Activated CD4-positive, alpha-beta T cell treated with anti-CD3 and anti-CD28 coated beads for 4 hours (primary cell): Measurements from ENCODE around the gene LRRC4.

ENCODE experiments used
- DNase-seq, 2 donors: peaks; one replicate each; pipeline ENCODE4 v3.0.0-alpha.2; 2020

LRRC4 gene

GRCh38 chr7:128057909-128058308 lies 26.7 kb upstream of the LRRC4 start:
- DNase-seq = no peak

GRCh38 chr7:128056901-128057300 lies 25.7 kb upstream of the LRRC4 start:
- no peak for DNase-seq

- no peak for DNase-seq
Measured at GRCh38 chr7:128055637-128056036, 24.4 kb upstream of the LRRC4 start.

- no peak for DNase-seq
Measured at GRCh38 chr7:128054511-128054910, 23.3 kb upstream of the LRRC4 start.

- DNase-seq = no peak
Measured at GRCh38 chr7:128053991-128054390, 22.8 kb upstream of the LRRC4 start.

- DNase-seq = no peak
Measured at GRCh38 chr7:128053023-128053422, 21.8 kb upstream of the LRRC4 start.

GRCh38 chr7:128052404-128052803 lies 21.2 kb upstream of the LRRC4 start:
- no peak for DNase-seq

GRCh38 chr7:128045766-128046165 lies 14.5 kb upstream of the LRRC4 start:
- DNase-seq = no peak

GRCh38 chr7:128045158-128045557 lies 13.9 kb upstream of the LRRC4 start:
- no peak for DNase-seq

- no peak for DNase-seq
Measured at GRCh38 chr7:128044064-128044463, 12.8 kb upstream of the LRRC4 start.

- DNase-seq = no peak
Measured at GRCh38 chr7:128042012-128042411, 10.8 kb upstream of the LRRC4 start.

GRCh38 chr7:128041203-128041602 lies 10.0 kb upstream of the LRRC4 start:
- DNase-seq = no peak

GRCh38 chr7:128040205-128040604 lies 9.0 kb upstream of the LRRC4 start:
- no peak for DNase-seq

- DNase-seq = no peak
Measured at GRCh38 chr7:128039544-128039953, 8.3 kb upstream of the LRRC4 start.

- no peak for DNase-seq
Measured at GRCh38 chr7:128037880-128038619, 6.8 kb upstream of the LRRC4 start.

GRCh38 chr7:128037081-128037480 lies 5.8 kb upstream of the LRRC4 start:
- DNase-seq = no peak

GRCh38 chr7:128036226-128036940 lies 5.1 kb upstream of the LRRC4 start:
- no peak for DNase-seq

GRCh38 chr7:128035712-128036111 lies 4.5 kb upstream of the LRRC4 start:
- no peak for DNase-seq

GRCh38 chr7:128034825-128035224 lies 3.6 kb upstream of the LRRC4 start:
- no peak for DNase-seq

GRCh38 chr7:128033246-128033645 lies 2.0 kb upstream of the LRRC4 start:
- no peak for DNase-seq

GRCh38 chr7:128032605-128033235 lies 1.5 kb upstream of the LRRC4 start:
- no peak for DNase-seq

- DNase-seq = peak; percentile 39 to 44
Measured at GRCh38 chr7:128031901-128032604, 816 bp upstream of the LRRC4 start.

GRCh38 chr7:128030263-128030653 lies 979 bp downstream of the LRRC4 start:
- DNase-seq = no peak
